IMR-90 (cell line): ENCODE measurements around the gene MRTFB. TPM values are rescaled to one million over a fixed set of nuclear protein-coding genes. Genes with fewer than 3 reads are reported as not detected.

Source experiments
- ATAC-seq: fragments of 200-7000 bp; cut with Tn5 transposase; 2 replicates; pipeline ENCODE4 v1.9.1; 2020; ENCODE audit warnings: low read depth, mild to moderate bottlenecking, moderate library complexity
- BruUV-seq: library from RNA; stranded (reverse); fragments of 400-500 nt; replicated peaks from 2 replicates; lab custom pipeline; 2021; lab: Mats Ljungman, UMichigan
- CTCF ChIA-PET: fragments of 300-600 bp; formaldehyde crosslinking; extraction: SDS; loops from one replicate; lab custom pipeline; 2021; ENCODE audit warnings: antibody characterized with exemption; lab: Yijun Ruan, JAX
- POLR2A ChIA-PET: fragments of 300-600 bp; sonication (Branson Sonifier 250); formaldehyde crosslinking; loops from one replicate; lab custom pipeline; 2022; ENCODE audit warnings: antibody characterized with exemption; ENCODE audit not compliant: unreplicated experiment; lab: Charles Lee
- DNase-seq: peaks from one replicate; pipeline ENCODE4 v3.0.0; 2013
- H2AFZ ChIP-seq: replicated peaks from 2 replicates; pipeline ENCODE3; 2013; ENCODE audit warnings: low read length, mild to moderate bottlenecking; ENCODE audit not compliant: poor library complexity
- H2AK5ac ChIP-seq: 2 replicates; pipeline ENCODE4 v1.6.1; 2013; ENCODE audit warnings: low read depth, low read length, inconsistent platforms
- H2AK9ac ChIP-seq: replicated peaks from 2 replicates; pipeline ENCODE3; 2013; ENCODE audit warnings: mild to moderate bottlenecking, low read depth, low read length, moderate library complexity; ENCODE audit not compliant: poor library complexity
- H2BK120ac ChIP-seq: 2 replicates; pipeline ENCODE4 v1.6.1; 2013; ENCODE audit warnings: low read depth, low read length, inconsistent platforms
- H2BK15ac ChIP-seq: 3 replicates; pipeline ENCODE4 v1.6.1; 2013; ENCODE audit warnings: low read depth, low read length, inconsistent platforms
- H2BK20ac ChIP-seq: 2 replicates; pipeline ENCODE4 v1.6.1; 2013; ENCODE audit warnings: low read depth, mild to moderate bottlenecking, inconsistent platforms, low read length, moderate library complexity
- H2BK5ac ChIP-seq: 2 replicates; pipeline ENCODE4 v1.6.1; 2013; ENCODE audit warnings: mild to moderate bottlenecking, low read depth, low read length, inconsistent platforms; ENCODE audit not compliant: poor library complexity, severe bottlenecking
- H3K14ac ChIP-seq: replicated peaks from 2 replicates; pipeline ENCODE4 v1.6.1; 2013; ENCODE audit warnings: low read depth, low read length, inconsistent platforms
- H3K18ac ChIP-seq: 2 replicates; pipeline ENCODE4 v1.6.1; 2013; ENCODE audit warnings: low read depth, low read length, control low read depth
- H3K23ac ChIP-seq: 2 replicates; pipeline ENCODE4 v1.6.1; 2013; ENCODE audit warnings: low read depth, low read length, inconsistent platforms
- H3K27ac ChIP-seq: 2 replicates; pipeline ENCODE4 v1.5.1; 2013; ENCODE audit warnings: mild to moderate bottlenecking, control low read depth, low read length; ENCODE audit not compliant: insufficient read depth
- H3K27me3 ChIP-seq: 2 replicates; pipeline ENCODE4 v1.6.1; 2013; ENCODE audit warnings: low read length; ENCODE audit not compliant: control insufficient read depth, insufficient read depth
- H3K36me3 ChIP-seq: 2 replicates; pipeline ENCODE4 v1.6.1; 2013; ENCODE audit warnings: low read length, mixed read lengths; ENCODE audit not compliant: control insufficient read depth, insufficient read depth
- H3K4ac ChIP-seq: 2 replicates; pipeline ENCODE4 v1.6.1; 2013; ENCODE audit warnings: low read depth, low read length, inconsistent platforms
- H3K4me1 ChIP-seq: 2 replicates; pipeline ENCODE4 v1.6.1; 2013; ENCODE audit warnings: low read length, mixed read lengths; ENCODE audit not compliant: control insufficient read depth, insufficient read depth
- H3K4me2 ChIP-seq: 2 replicates; pipeline ENCODE4 v1.6.1; 2013; ENCODE audit warnings: low read depth, mild to moderate bottlenecking, control low read depth, low read length, moderate library complexity
- H3K4me3 ChIP-seq: 2 replicates; pipeline ENCODE4 v1.5.1; 2013; ENCODE audit warnings: low read depth, mild to moderate bottlenecking, control low read depth, low read length, moderate library complexity; ENCODE audit not compliant: insufficient read depth
- H3K56ac ChIP-seq: 2 replicates; pipeline ENCODE4 v1.6.1; 2013; ENCODE audit warnings: low read length, inconsistent platforms; ENCODE audit not compliant: insufficient read depth; ENCODE audit errors: extremely low read depth
- H3K79me1 ChIP-seq, 2 experiments: 2 replicates each; pipeline ENCODE4 v1.6.1; 2013; ENCODE audit warnings: low read length in 2 of 2, inconsistent platforms in 1 of 2, low read depth in 1 of 2
- H3K9ac ChIP-seq: 2 replicates; pipeline ENCODE4 v1.6.1; 2013; ENCODE audit warnings: low read depth, low read length, control low read depth
- H3K9me1 ChIP-seq: 2 replicates; pipeline ENCODE4 v1.6.1; 2013; ENCODE audit warnings: low read length, inconsistent platforms; ENCODE audit not compliant: insufficient read depth
- H3K9me3 ChIP-seq: 2 replicates; pipeline ENCODE4 v1.6.1; 2013; ENCODE audit warnings: low read length; ENCODE audit not compliant: control insufficient read depth, insufficient read depth
- H4K20me1 ChIP-seq: 2 replicates; pipeline ENCODE4 v1.6.1; 2013; ENCODE audit warnings: low read length, inconsistent platforms; ENCODE audit not compliant: insufficient read depth
- H4K5ac ChIP-seq: 2 replicates; pipeline ENCODE4 v1.6.1; 2013; ENCODE audit warnings: mild to moderate bottlenecking, low read depth, low read length, control low read depth
- H4K8ac ChIP-seq, 2 experiments: 2 replicates each; pipeline ENCODE4 v1.6.1; 2013; ENCODE audit warnings: low read depth in 2 of 2, low read length in 2 of 2, control low read depth in 1 of 2, inconsistent platforms in 1 of 2
- H4K91ac ChIP-seq: 2 replicates; pipeline ENCODE4 v1.6.1; 2013; ENCODE audit warnings: low read depth, low read length, inconsistent platforms; ENCODE audit not compliant: insufficient read depth
- MAFK ChIP-seq: IDR thresholded peaks from 2 replicates; pipeline ENCODE4 v1.6.1; 2012; ENCODE audit warnings: low read depth, low read length, improper control_type of control experiment
- WGBS, 2 experiments: methylation state at CpG; one replicate each; pipeline versions ENCODE4 v1.1.5 to v1.1.7; 2013; ENCODE audit warnings: missing lambda C conversion rate in 2 of 2; ENCODE audit not compliant: insufficient read length in 1 of 2; ENCODE audit errors: extremely low coverage in 2 of 2; 5-methylcytosine and 5-hydroxymethylcytosine counted together
- dilution Hi-C: fragments of 300-500 bp; cut with HindIII; formaldehyde crosslinking; loops from one replicate; pipeline ENCODE4 v1.14.3; 2018; ENCODE audit warnings: low sequenced_read_pairs; ENCODE audit not compliant: unreplicated experiment
- in situ Hi-C: fragments of 300-500 bp; cut with MboI; formaldehyde crosslinking; loops from 3 replicates; pipeline ENCODE4 v1.14.3; 2019; ENCODE audit warnings: low sequenced_read_pairs, inconsistent platforms, mixed read lengths
- intact Hi-C: fragments of 100-400 bp; cut with micrococcal nuclease; formaldehyde crosslinking; loops from 2 replicates; pipeline ENCODE4 v1.10.0; 2022
- polyA plus RNA-seq, 3 experiments: library from polyadenylated mRNA; depleted of rRNA; stranded (reverse); fragments of >200 nt; gene quantifications; 2 replicates each; pipeline ENCODE4 v1.2.3, GENCODE V29; 2012; ENCODE audit warnings: low replicate concordance in 1 of 3
- total RNA-seq: library from RNA; depleted of rRNA; stranded (reverse); fragments of >200 nt; gene quantifications from 2 replicates; pipeline ENCODE4 v1.2.3, GENCODE V29; 2012

The MRTFB gene
- total and polyA plus RNA-seq, 2 of the 4 experiments (the other 2 are of a cell fraction): 4.4 to 5.4 TPM

GRCh38 chr16:14280541-14280940 lies 209.4 kb downstream of the MRTFB start:
- H2BK120ac ChIP-seq: no peak overlapping the region
- no peak overlapping the region for H3K4ac ChIP-seq
- no peak overlapping the region for H3K18ac ChIP-seq
- H3K14ac ChIP-seq: no peak overlapping the region
- no peak overlapping the region for H3K23ac ChIP-seq
- ChIA-PET POLR2A (no interaction called here), CTCF (interaction anchor here (1.1 kb wide), 1 partner anchor 357 kb away, joined by 4 read pairs; no protein-coding TSS in a partner anchor)
- intact Hi-C loops: no loop called here
- no peak overlapping the region for H3K56ac ChIP-seq
- no peak overlapping the region for H4K5ac ChIP-seq
- DNase-seq (no peak), ATAC-seq (no peak)
- TF ChIP-seq MAFK: no peak
- no peaks in the 10 kb centered on the region for H3K36me3 ChIP-seq
- H2AK9ac ChIP-seq: no peak overlapping the region
- H4K91ac ChIP-seq: no peak overlapping the region
- H3K9ac ChIP-seq: no peak overlapping the region
- no peak overlapping the region for H2AK5ac ChIP-seq
- H3K9me1 ChIP-seq: no peaks in the 10 kb centered on the region
- no CpG with 5 or more reads among the region's 2 CpGs for WGBS, 2 experiments
- H4K8ac ChIP-seq: no peak overlapping the region
- H2BK20ac ChIP-seq: no peak overlapping the region
- no TSS peak for BruUV-seq
- no peak overlapping the region for H3K27ac ChIP-seq
- H3K79me1 ChIP-seq: no peaks in the 10 kb centered on the region
- no peaks in the 10 kb centered on the region for H3K4me1 ChIP-seq
- dilution Hi-C loops: no loop called here
- no peak overlapping the region for H2AFZ ChIP-seq
- H3K4me2 ChIP-seq: no peak overlapping the region
- no peak overlapping the region for H2BK5ac ChIP-seq
- H3K4me3 ChIP-seq: no peak overlapping the region
- in situ Hi-C loops: loop anchor here (10.0 kb wide), 1 partner anchor 356 kb away; the partner anchor contains the start of gene ERCC4
- H3K9me3 ChIP-seq: 0 out of 2 replicates have a peak, but pooled peaks cover 2% of the 10 kb centered on the region
- no peaks in the 10 kb centered on the region for H3K27me3 ChIP-seq
- no peaks in the 10 kb centered on the region for H4K20me1 ChIP-seq
- no peak overlapping the region for H2BK15ac ChIP-seq
